Colonic mucosa (tissue), 4 donors: ENCODE results near the gene GGA2. TPM values are rescaled to one million over a fixed set of nuclear protein-coding genes. Genes with fewer than 3 reads are reported as not detected.

Experiments
- DNase-seq: peaks from one replicate; pipeline ENCODE4 v3.0.0-alpha.2; 2020
- H3K27ac ChIP-seq: fragments of 200-600 bp; one replicate; pipeline ENCODE4 v1.8.0; 2021
- H3K27me3 ChIP-seq: fragments of 200-600 bp; one replicate; pipeline ENCODE4 v1.8.0; 2021
- H3K36me3 ChIP-seq: fragments of 200-600 bp; one replicate; pipeline ENCODE4 v1.8.0; 2021
- H3K4me1 ChIP-seq: fragments of 200-600 bp; one replicate; pipeline ENCODE4 v1.8.0; 2021; ENCODE audit warnings: mild to moderate bottlenecking
- H3K4me3 ChIP-seq: fragments of 200-600 bp; one replicate; pipeline ENCODE4 v1.8.0; 2021
- H3K9ac ChIP-seq, 2 donors: one replicate each; pipeline ENCODE4 v1.7.0; 2013; ENCODE audit warnings: control low read depth in 2 of 2, low read depth in 2 of 2, low read length in 2 of 2
- H3K9me3 ChIP-seq: fragments of 200-600 bp; one replicate; pipeline ENCODE4 v1.8.0; 2021
- intact Hi-C: fragments of 100-400 bp; cut with DNase I; formaldehyde crosslinking; loops from one replicate; pipeline ENCODE4 v1.14.1; 2022
- total RNA-seq, 2 donors: library from RNA; stranded (reverse); fragmentation: NEBNext Ultra II Directional in 1 of 2; extraction: Animal tissue kit (Norgen Biotek cat#: 25700) in 1 of 2; gene quantifications; one replicate each; pipeline ENCODE4 v1.2.1, GENCODE V29; 2021
- TF ChIP-seq, protein P1 (sequence below): fragments of 200-600 bp; IDR thresholded peaks from one replicate; pipeline ENCODE4 v1.8.0; 2022; ENCODE audit warnings: antibody characterized with exemption, mild to moderate bottlenecking
- donor health status: healthy.
- donor health status: DM: no; HTN: no; CAD: no.
- donor health status: DM: no; HTN: no; CAD: no.

Gene GGA2
- total RNA-seq, 2 donors from 2014 or later: 45.3 to 48.0 TPM

DNA sequence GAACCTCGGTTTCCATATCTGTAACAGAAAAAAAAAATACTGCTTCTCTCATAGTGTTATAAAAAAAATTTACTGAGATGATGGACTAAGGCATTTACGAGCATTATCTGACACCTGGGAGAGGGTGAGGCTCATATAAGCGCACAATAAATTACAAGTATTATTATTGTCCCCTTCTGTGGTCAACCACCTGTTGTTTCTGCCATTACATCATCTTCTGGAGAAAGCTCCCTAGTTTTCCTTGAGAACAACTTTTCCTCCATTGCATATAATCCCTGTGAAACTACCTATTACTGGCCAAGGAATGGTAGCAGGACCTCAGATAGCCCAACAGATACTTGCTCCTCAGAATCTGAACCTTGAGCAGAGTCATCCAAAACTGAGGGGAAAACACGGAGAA, 11.7 kb upstream of the GGA2 start:
- TF ChIP-seq, protein P1, sequence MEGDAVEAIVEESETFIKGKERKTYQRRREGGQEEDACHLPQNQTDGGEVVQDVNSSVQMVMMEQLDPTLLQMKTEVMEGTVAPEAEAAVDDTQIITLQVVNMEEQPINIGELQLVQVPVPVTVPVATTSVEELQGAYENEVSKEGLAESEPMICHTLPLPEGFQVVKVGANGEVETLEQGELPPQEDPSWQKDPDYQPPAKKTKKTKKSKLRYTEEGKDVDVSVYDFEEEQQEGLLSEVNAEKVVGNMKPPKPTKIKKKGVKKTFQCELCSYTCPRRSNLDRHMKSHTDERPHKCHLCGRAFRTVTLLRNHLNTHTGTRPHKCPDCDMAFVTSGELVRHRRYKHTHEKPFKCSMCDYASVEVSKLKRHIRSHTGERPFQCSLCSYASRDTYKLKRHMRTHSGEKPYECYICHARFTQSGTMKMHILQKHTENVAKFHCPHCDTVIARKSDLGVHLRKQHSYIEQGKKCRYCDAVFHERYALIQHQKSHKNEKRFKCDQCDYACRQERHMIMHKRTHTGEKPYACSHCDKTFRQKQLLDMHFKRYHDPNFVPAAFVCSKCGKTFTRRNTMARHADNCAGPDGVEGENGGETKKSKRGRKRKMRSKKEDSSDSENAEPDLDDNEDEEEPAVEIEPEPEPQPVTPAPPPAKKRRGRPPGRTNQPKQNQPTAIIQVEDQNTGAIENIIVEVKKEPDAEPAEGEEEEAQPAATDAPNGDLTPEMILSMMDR: no peak
- no peak overlapping the region for H3K4me3 ChIP-seq
- no peak overlapping the region for H3K9ac ChIP-seq
- H3K27me3 ChIP-seq: no peaks in the 10 kb centered on the region
- intact Hi-C loops: no loop called here
- no peaks in the 10 kb centered on the region for H3K9me3 ChIP-seq
- no peak for DNase-seq
- H3K27ac ChIP-seq: no peak overlapping the region
- no peaks in the 10 kb centered on the region for H3K36me3 ChIP-seq
- no peaks in the 10 kb centered on the region for H3K4me1 ChIP-seq

DNA sequence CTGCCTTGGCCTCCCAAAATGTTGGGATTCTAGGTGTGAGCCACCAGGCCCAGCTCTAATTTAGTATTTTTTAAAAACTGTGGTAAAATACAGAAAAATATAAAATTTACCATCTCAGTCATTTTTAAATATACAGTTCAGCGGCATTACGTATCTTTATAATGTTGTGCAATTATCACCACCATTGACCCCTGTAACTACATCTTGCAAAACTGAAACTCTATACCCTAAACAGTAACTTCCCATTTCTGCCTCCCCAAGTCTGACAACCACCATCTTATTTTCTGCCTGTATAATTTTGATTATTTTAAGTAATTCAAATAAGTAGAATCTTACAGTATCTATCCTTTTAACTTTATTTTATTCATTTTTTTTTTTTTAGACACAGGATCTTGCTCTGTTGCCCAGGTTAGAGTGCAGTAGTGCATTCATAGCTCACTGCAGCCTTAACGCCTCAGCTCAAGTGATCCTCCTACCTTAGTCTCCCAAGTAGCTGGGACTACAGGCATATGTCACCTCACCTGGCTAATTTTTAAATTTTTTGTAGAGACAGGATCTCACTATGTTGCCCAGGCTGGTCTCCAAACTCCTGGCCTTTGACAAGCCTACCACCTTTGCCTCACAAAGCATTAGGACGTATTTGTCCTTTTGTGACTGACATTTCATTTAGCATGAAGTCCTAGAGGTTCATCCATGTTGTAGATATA, 10.9 kb upstream of the GGA2 start:
- H3K4me3 ChIP-seq: no peak overlapping the region
- H3K36me3 ChIP-seq: no peaks in the 10 kb centered on the region
- no peaks in the 10 kb centered on the region for H3K9me3 ChIP-seq
- TF ChIP-seq, protein P1: no peak
- H3K9ac ChIP-seq: no peak overlapping the region
- no peak overlapping the region for H3K27ac ChIP-seq
- intact Hi-C loops: no loop called here
- no peaks in the 10 kb centered on the region for H3K27me3 ChIP-seq
- no peaks in the 10 kb centered on the region for H3K4me1 ChIP-seq
- DNase-seq: no peak

DNA sequence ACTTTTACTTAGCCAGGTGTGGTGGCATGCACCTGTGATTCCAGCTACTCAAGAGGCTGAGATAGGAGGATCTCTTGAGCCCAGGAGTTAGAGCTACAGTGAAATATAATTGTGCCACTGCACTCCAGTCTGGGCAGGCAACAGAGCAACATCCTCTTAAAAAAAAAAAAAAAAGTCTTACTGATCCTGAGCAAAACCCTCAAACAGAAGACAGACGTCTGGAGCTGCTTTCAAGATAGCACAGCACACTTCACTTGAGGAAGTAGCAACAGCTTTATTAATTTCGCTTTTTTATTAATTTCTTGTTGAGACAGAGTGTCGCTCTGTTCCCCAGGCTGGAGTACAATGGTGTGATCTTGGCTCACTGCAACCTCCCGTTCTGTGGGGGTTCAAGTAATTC, 10.2 kb upstream of the GGA2 start:
- H3K36me3 ChIP-seq: no peaks in the 10 kb centered on the region
- TF ChIP-seq, protein P1: no peak
- H3K4me3 ChIP-seq: no peak overlapping the region
- no peaks in the 10 kb centered on the region for H3K27me3 ChIP-seq
- no peaks in the 10 kb centered on the region for H3K9me3 ChIP-seq
- H3K4me1 ChIP-seq: no peaks in the 10 kb centered on the region
- no peak for DNase-seq
- intact Hi-C loops: no loop called here
- H3K9ac ChIP-seq: no peak overlapping the region
- H3K27ac ChIP-seq: no peak overlapping the region

DNA sequence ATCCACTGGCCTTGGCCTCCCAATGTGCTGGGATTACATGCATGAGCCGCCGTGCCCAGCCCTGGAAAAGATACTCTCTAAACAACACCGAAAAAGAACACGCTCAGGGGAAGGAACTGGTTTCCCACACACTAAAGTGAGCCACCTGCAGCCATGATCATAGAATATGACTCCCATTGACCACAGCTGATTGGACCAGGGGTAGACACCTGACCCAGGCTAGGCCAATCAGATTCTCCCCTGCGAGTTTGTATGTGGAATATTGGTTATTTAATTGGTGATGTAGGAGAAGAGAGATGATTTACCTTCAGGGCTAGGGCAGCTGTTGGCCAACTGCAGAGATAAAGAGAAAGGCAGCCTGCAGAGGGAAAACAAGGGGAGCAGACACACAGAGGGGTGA, 9.0 kb upstream of the GGA2 start:
- H3K36me3 ChIP-seq: no peaks in the 10 kb centered on the region
- no peaks in the 10 kb centered on the region for H3K27me3 ChIP-seq
- TF ChIP-seq, protein P1: no peak
- intact Hi-C loops: no loop called here
- no peak overlapping the region for H3K27ac ChIP-seq
- H3K9ac ChIP-seq: no peak overlapping the region
- H3K9me3 ChIP-seq: no peaks in the 10 kb centered on the region
- H3K4me3 ChIP-seq: no peak overlapping the region
- no peak for DNase-seq
- no peaks in the 10 kb centered on the region for H3K4me1 ChIP-seq

DNA sequence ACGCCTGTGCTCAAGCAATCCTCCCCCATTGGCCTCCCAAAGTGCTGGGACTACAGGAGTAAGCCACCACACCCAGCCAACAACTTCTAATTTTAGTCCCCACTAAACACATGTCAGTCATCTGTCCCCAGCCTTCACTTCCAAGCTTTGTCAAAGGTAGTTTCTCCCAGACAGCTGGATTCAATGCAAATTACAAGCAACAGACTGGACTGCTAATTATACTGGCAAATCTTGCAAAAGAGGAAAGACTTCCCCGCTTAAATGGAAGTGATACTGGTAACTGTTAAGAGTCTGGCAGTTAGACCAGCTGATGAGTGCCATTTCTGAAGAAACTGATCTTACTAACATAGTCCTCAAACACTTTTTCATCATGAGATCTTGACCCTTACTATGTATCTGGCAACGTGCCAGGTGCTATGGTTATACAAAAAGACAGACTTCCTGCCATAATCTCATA, 8.2 kb upstream of the GGA2 start:
- Histone ChIP-seq H3K4me3 (no peak overlapping the region), H3K4me1 (no peaks in the 10 kb centered on the region), H3K27ac (no peak overlapping the region), H3K9ac (no peak overlapping the region), H3K36me3 (no peaks in the 10 kb centered on the region), H3K9me3 (no peaks in the 10 kb centered on the region), H3K27me3 (no peaks in the 10 kb centered on the region)
- no peak for DNase-seq
- intact Hi-C loops: no loop called here
- TF ChIP-seq, protein P1: no peak
